HT1080 (cell line): ENCODE results near the gene HDAC6. TPM values are rescaled to one million over a fixed set of nuclear protein-coding genes. Genes with fewer than 3 reads are reported as not detected.
A peak's percentile ranks its signal among the peaks of the same experiment; 100 is the strongest.
"Not testable (repeated sequence)": the region's sequence is repeated elsewhere in the genome, so short reads cannot be mapped to it uniquely, and the experiment has no call there.

Source experiments
- DNase-seq: peaks from one replicate; pipeline ENCODE4 v3.0.0-alpha.2; 2015; ENCODE audit warnings: low read depth
- total RNA-seq: library from RNA; depleted of rRNA; stranded (reverse); fragments of >200 nt; shearing (Covaris generic); gene quantifications from 2 replicates; pipeline ENCODE4 v1.2.3, GENCODE V29; 2014

The HDAC6 gene
- total RNA-seq, 1 experiment from 2014 or later, result 12.0 TPM

DNA sequence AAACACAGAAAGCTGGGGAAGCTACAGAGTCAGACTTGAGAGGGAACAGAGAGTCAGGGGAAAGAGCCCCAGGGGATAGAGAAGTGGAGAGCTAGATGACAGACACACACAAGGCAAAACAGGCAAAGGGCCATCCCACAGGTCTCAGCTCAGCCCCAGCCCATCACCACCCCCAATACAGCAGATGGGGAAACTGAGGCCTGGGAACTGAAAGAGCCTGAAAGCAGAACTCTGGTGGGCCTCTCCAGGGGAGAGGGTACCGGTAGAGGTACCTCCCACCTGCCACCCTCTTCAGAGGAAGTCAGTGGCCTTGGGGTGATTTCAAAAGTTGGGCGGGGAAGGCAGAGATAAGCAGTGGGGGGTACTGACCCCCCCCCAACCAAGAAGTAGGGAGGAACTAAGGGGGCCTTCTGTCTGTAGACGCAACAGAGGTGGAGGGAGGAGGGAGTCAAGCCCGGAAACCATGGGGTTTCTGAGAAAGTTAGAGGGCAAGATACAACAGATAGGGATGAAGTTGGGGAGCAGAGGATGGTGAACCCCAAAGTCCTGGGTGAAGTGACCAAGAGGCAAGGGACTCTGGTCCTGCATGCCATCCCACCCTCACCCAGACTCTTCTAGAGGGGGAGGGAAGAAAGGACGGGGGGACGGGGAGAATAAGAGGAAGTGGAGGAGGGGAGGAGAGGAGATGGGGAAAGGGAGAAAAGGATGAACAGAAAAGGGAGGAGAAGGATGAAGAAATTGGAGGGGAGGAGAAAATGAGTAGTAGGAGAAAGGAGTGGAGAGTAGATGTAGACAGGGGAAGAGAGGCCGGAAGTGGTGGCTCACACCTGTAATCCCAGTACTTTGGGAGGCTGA is 12.3 kb upstream of the HDAC6 start:
- DNase-seq, result no peak

DNA sequence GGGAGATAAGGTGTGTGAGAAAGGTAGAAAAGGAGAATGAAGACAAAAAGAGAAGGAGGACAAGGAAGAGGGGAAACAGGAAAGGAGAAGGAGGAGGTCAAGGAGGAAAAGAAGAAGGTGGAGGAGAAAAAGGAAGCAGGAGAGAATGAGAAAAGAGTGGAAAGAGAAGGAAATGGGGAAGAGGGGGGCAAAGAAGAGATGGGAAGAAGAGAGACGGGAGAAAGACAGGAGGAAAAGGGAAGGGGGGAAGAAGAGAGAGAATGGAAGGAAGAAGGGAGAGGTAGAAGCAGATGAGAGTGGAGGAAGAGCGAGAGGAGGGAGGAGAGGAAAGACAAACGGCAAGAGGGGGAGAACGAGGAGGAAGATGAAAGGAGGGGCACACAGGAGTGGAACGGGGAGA is 11.4 kb upstream of the HDAC6 start:
- no peak for DNase-seq

DNA sequence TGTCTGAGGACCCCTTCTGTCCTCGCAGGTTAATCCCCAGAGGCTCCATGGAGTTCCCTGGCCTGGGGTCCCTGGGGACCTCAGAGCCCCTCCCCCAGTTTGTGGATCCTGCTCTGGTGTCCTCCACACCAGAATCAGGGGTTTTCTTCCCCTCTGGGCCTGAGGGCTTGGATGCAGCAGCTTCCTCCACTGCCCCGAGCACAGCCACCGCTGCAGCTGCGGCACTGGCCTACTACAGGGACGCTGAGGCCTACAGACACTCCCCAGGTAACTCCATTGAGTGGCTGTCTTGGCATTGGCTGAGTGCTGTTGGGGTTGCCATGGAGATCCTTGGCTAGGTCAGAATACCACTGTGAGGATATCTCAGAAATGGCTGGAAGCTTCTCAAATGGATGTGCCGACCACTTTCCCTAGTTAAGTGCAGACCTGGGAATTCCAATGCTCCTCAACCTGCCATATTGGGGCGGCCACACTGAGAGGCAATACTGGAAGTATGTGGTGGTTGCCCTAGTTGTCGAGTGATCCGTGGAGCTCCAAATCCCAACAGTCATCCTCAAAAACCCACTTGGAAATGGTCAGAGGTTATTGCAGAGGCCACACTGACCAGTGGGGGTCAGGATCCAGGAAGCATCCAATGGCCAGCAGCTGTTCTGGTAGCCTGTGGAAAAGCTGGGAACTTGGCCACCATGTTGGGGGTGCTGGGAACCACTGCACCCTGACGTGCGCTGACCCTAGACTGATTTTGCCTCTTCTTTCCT is 10.6 kb upstream of the HDAC6 start:
- no peak for DNase-seq

DNA sequence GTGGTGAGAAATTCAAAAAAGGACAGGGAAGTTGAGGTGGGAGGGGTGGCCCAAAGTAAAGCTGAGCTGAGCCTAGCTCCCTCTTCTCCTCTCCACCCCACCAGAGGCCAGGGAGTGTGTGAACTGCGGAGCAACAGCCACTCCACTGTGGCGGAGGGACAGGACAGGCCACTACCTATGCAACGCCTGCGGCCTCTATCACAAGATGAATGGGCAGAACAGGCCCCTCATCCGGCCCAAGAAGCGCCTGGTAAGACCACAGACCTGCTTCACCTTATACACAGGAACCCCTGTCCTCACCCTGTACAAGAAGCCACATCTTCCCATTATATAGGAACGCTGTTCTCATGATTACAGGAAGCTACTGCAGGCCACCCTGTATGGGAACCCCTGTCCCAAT is 9.6 kb upstream of the HDAC6 start:
- no peak for DNase-seq

DNA sequence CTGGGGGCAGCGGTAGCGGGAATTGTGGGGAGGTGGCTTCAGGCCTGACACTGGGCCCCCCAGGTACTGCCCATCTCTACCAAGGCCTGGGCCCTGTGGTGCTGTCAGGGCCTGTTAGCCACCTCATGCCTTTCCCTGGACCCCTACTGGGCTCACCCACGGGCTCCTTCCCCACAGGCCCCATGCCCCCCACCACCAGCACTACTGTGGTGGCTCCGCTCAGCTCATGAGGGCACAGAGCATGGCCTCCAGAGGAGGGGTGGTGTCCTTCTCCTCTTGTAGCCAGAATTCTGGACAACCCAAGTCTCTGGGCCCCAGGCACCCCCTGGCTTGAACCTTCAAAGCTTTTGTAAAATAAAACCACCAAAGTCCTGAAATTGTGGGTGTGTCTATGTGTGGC is 7.9 kb upstream of the HDAC6 start:
- no peak for DNase-seq

DNA sequence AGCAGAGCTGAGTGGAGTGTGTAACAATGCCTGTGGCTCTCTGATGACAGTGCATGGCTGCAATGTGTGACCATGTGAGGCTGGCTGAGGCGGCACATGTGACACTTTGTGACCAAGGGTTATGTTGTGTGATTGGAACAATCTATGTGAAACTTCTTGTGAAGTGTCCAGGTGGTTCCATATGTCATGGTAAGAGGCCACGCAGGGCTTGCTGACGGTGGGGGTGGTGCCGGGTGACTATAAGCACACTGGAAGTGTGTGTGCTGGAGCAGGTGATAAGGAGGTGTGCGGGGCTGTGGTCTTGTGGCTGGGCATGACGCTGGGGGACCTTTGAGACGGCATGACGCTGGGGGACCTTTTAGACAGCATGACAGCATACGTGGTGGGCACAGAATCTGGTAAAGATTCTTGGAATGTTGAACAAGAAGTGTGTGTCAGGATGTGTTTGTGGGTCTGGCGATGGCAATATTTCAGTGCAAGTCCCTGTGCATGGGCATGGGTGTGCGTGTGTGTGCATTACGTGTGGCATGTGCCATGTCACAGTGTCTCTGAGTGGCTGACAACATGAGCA is 7.4 kb upstream of the HDAC6 start:
- no peak for DNase-seq

DNA sequence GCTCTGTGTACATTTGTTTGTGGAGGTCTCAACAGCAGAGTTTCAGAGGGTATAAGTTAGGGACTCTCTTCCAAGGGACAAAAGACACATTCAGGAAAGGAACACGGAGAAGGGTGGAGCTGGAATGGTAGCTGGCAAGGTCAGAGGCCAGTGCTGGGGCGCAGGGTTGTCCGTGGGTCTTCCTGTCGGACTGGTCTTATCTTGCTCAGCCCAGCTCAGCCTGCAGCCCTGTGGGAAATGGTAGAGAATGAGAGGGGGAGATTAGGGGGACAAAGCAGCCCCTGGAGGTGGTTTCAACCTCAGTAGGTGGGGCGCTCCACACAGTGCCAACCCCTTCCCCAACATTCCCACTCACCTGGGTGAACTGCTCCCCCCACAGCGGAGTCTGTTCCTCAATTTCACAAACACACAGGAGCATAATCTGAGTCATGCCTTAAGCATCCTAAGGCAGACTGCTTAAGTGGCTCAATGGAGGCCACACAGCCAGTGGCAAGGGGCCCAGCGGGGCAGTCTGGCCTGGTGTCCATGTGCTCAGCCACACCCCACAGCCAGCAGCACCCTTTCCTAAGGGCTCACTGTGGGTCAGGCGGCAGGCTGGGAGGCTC is 6.9 kb upstream of the HDAC6 start:
- peak; percentile 58 for DNase-seq

DNA sequence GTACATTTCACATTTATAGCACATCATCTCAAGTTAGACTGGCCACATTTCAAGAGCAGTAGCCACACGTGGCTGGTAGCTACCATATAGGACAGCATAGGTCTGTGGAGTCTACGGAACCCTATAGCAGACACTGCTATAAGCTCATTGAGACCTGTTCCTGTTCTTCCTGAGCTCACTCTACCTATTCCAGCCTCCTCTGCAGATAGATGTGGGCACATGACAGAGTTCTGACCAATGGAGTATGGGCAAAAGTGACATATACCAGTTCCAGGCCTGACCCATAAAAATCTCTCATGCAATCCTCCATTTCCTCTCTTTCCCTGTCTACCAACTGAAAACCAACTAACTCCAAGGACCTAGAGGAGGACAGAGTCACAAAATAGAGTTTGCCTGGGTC is 3.5 kb upstream of the HDAC6 start:
- DNase-seq, result no peak

DNA sequence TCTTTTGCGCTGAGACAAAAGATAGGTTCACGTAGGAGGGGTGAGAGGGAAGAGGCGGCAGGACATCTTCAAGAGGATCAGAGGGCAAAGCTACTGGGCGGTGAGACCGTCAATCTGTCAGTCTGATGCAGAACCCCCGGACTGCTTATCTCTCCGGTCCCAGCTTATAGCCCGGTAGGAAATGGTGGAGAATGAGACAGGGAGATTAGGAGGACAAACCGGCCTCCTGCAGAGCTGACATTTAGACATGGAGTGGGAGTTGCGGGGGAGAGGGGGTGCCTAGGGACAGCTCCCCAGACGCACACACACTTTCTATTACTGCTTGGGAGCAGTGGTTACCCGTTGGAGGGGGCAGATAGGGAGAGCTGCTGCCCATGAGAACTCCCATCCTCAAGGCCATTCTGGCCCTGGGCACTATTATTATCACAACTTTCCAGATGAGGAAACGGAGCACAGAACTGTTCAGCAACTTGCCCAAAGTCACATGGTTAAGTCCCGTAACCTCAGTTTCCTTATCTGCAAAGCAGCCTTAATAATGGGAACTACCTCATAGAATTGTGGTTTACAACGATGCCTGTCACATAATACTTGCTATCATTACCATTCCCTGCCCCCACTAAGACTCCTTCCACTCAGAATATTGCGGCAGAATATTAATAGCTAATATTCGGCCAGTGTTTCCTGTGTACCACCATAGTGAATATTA is 1.1 kb upstream of the HDAC6 start:
- no peak for DNase-seq

DNA sequence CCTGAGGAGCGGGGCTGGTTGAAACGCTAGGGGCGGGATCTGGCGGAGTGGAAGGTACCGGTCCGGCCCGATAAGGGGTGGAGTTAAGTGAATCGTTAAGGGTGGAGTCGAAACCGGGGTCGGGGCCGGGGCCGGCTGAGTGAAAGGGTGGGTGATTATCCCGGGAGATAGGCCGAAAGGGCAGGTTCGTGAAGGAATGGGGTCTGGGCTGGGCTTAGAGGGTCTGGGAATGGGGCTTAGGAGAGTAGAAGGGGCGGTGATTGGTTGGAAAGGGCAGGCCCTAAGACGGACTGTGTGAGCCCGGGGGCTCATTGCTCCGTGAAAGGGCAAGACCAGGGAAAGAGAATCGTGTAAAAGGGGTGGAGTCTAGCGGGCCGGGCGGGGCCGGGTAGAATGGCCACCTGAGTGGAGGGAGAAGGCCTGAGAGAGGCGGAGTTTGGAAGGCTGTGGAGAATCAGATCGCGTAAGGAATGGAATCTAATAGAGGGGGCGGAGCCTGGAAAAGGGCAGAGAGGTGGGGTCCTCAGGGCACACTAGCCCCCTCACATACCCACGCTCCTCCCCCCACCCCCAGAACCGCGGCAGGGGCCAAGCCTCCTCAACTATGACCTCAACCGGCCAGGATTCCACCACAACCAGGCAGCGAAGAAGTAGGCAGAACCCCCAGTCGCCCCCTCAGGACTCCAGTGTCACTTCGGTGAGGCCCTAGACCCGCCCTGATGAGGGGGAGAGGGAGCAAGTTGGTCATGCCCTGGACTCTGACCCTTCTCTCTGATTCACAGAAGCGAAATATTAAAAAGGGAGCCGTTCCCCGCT is 430 bp downstream of the HDAC6 start:
- DNase-seq, result peak; percentile 86

DNA sequence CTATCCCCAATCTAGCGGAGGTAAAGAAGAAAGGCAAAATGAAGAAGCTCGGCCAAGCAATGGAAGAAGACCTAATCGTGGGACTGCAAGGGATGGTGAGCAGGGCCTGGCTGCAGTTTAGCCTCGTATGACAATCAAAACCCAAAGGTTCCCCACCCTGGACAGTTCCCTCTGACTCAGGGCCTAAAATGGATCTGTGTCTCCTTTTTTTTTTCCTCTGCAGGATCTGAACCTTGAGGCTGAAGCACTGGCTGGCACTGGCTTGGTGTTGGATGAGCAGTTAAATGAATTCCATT is 986 bp downstream of the HDAC6 start:
- DNase-seq, result no peak

DNA sequence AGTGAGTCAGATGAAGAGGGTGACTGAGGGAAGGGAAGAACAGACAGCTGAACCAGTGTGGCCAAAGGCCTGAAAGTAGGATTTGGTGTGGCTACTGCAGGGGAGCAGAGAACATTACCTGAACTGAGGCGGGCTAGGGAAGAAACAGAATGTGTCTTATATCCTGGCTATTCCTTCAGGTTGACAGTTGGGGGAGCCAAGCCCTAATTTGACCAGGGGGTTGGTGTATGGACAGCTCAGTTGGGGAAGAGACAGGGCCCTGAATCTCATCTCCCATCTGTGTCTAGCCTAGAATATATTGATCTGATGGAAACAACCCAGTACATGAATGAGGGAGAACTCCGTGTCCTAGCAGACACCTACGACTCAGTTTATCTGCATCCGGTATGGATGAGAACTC is 4.2 kb downstream of the HDAC6 start:
- no peak for DNase-seq

DNA sequence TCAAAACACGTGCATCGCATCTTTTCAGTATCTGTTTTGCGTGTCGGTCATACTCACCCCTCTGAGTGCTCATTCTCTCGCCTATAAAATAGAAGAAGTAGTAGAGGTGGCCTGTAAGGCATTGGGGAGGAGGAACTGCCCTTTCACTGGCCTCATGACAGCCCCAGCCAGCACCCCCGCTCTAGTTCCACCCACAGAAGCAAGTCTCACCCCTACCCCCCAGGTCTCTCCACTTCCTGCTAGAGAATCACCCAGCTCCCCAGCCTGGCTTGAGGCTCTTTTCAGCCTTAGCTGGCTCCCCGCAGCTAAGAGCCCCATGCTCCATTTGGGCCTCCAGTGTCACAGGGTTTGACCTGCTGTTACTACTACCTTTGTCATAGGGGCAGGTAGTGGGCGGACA is 11.8 kb downstream of the HDAC6 start:
- no peak for DNase-seq

DNA sequence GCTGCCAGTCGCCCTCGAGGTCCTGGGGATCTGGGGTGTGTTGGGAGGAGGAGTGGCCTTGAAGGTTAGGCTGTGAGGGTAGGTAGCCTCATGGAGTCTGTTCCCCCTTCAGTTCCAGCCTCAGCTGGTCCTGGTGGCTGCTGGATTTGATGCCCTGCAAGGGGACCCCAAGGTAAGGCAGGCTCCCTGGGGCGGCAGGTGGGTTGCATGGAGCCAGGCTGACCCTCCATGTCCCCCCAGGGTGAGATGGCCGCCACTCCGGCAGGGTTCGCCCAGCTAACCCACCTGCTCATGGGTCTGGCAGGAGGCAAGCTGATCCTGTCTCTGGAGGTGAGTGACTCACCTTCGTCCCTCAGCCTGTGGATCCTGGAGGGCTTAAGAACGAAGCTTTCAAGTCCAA is 12.9 kb downstream of the HDAC6 start:
- DNase-seq, result no peak

DNA sequence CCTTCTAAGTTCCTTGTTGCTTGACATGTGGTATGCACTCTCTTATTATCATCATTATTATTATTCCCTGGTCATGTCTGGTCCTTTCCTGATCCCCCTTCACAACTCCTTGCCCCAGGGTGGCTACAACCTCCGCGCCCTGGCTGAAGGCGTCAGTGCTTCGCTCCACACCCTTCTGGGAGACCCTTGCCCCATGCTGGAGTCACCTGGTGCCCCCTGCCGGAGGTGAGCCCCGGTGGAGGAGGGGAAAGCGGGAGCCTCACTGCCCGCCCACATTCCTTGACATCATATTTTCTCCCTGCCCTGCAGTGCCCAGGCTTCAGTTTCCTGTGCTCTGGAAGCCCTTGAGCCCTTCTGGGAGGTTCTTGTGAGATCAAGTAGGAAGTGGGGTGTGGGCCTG is 13.4 kb downstream of the HDAC6 start:
- no peak for DNase-seq

DNA sequence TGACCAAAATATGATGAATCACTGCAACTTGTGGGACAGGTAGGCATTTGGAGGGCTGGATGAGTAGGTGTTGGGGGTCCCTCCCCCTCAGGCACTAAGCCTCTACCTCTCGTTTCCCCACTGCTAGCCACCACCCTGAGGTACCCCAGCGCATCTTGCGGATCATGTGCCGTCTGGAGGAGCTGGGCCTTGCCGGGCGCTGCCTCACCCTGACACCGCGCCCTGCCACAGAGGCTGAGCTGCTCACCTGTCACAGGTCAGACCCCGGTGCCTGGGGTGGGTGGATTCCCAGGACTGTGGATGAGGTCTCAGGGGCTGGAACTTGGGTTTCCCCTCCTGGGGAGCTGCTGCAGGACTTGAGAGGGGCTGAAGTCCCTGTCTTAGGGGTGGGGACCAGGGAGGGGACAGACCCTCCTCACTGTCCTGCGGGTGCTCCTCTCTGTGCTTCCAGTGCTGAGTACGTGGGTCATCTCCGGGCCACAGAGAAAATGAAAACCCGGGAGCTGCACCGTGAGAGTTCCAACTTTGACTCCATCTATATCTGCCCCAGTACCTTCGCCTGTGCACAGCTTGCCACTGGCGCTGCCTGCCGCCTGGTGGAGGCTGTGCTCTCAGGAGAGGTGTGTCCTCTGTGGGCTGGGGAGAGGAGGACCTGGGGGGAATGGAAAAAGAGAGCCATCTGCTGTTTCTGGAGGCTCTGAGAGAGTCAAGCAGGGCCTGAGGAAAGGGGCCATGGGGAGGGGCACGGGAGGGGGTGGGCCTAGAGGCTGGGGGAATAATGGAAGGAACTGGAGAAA is 14.3 kb downstream of the HDAC6 start:
- no peak for DNase-seq

DNA sequence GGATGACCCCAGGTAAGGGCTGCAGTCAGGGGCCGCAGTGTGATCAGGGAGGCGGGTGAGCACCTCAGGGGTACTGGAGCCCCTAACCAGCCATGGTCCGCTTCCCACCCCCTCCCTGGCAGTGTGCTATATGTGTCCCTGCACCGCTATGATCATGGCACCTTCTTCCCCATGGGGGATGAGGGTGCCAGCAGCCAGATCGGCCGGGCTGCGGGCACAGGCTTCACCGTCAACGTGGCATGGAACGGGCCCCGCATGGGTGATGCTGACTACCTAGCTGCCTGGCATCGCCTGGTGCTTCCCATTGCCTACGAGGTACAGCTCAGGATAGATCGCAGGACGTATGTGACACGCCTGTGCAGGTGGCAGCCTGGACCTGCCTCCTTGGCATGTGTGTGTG is 16.2 kb downstream of the HDAC6 start:
- DNase-seq, result no peak

DNA sequence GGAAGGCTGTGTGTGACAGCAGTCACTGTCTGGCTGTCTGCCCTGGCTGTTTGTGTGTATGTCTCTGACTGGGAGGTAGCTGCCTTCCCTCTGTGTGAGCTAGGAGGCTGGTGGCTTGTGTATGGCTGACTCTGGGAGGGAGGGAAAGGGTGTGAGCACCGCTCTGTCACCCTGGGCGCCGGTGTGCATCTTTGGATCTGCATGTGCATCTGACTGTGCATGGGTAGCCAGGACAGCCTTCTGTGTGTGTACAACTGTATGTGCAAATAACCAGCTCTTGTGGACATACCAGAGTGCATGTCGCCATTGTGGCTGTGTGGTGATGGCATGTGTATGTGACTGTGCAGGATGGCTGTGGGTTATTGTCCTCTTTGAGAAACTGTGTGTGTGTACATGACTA is 17.0 kb downstream of the HDAC6 start:
- DNase-seq, result no peak

DNA sequence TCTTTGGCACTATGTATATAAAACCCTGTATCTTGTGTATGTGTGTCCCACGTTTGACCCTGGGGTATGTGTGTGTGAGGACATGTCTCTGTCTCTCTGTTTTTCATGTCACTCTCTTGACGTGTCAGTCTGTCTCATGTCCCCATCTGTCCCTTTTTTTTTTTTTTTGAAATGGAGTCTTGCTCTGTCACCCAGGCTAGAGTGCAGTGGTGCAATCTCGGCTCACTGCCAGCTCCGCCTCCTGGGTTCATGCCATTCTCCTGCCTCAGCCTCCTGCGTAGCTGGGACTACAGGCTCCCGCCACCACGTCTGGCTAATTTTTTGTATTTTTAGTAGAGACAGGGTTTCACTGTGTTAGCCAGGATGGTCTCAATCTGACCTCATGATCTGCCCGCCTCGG is 17.5 kb downstream of the HDAC6 start:
- DNase-seq, result not testable (repeated sequence)

DNA sequence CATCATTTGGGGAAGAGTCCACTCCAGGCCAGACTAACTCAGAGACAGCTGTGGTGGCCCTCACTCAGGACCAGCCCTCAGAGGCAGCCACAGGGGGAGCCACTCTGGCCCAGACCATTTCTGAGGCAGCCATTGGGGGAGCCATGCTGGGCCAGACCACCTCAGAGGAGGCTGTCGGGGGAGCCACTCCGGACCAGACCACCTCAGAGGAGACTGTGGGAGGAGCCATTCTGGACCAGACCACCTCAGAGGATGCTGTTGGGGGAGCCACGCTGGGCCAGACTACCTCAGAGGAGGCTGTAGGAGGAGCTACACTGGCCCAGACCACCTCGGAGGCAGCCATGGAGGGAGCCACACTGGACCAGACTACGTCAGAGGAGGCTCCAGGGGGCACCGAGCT is 21.2 kb downstream of the HDAC6 start:
- DNase-seq, result no peak
